Tibial artery (tissue), 4 donors: ENCODE measurements around the gene PPP2R3A.

Experiments used
- DNase-seq, 2 donors: peaks; one replicate each; pipeline ENCODE4 v3.0.0-alpha.2; 2019
- H3K27ac ChIP-seq, 2 donors: fragments of 200-600 bp; sonication (generic) in 1 of 2; 1 replicate in 1 of 2; 2 replicates in 1 of 2; pipeline ENCODE4 v1.5.1; 2018 to 2019; ENCODE audit warnings: mild to moderate bottlenecking in 1 of 2
- H3K27me3 ChIP-seq, 2 donors: fragments of 200-600 bp; sonication (generic) in 1 of 2; one replicate each; pipeline versions ENCODE4 v1.5.1 to v1.6.0; 2016 to 2019
- H3K36me3 ChIP-seq, 3 donors: fragments of 200-600 bp; sonication (generic) in 2 of 3; one replicate each; pipeline ENCODE4 v1.5.1; 2016 to 2019; ENCODE audit warnings: mild to moderate bottlenecking in 2 of 3
- H3K4me1 ChIP-seq, 4 donors: fragments of 200-600 bp; sonication (generic) in 2 of 4; 1 replicate in 3 of 4; 2 replicates in 1 of 4; pipeline ENCODE4 v1.5.1; 2016 to 2019
- H3K4me3 ChIP-seq, 2 donors: fragments of 200-600 bp; sonication (generic) in 1 of 2; 1 replicate in 1 of 2; 2 replicates in 1 of 2; pipeline ENCODE4 v1.5.1; 2018 to 2019; ENCODE audit warnings: mild to moderate bottlenecking in 2 of 2
- H3K9me3 ChIP-seq, 3 donors: fragments of 200-600 bp; sonication (generic) in 1 of 3; one replicate each; pipeline ENCODE4 v1.5.1; 2016 to 2019
- intact Hi-C: fragments of 100-400 bp; cut with DNase I; formaldehyde crosslinking; loops from one replicate; pipeline ENCODE4 v1.15.0; 2023; ENCODE audit warnings: low total_unique reads
- TF ChIP-seq, protein P1 (sequence below), 2 experiments: fragments of 200-600 bp in 1 of 2; fragments of 450-650 bp in 1 of 2; IDR thresholded peaks; one replicate each; pipeline ENCODE4 v1.5.1; 2017 to 2019; ENCODE audit warnings: antibody characterized with exemption in 2 of 2, mild to moderate bottlenecking in 1 of 2, moderate library complexity in 1 of 2

The PPP2R3A gene

DNA sequence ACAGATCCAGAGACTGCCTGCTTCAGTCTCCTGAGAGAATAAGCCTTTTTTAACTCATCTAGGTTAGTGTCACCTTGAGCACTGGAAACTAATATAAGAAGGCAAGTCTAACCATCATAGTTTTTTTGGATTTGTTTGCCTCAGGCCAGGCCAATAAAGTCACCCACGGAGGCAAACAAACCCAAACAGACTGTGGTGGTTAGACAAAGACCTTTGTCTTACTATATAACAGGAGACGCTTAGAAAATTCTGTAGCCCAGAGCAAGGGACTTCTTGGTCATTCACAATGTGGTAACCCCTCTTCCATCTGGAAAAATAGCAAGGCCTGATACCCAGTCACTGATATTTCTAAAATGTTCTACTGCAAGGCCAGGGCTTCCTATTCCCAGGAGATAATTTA lies 45.3 kb upstream of the PPP2R3A start:
- DNase-seq = no peak
- Histone ChIP-seq H3K36me3 (no peaks in the 10 kb centered on the region), H3K4me3 (no peak overlapping the region), H3K9me3 (no peaks in the 10 kb centered on the region), H3K4me1 (peaks cover 0 to 3% (median 0%) of the 10 kb centered on the region in 4 donors), H3K27me3 (no peaks in the 10 kb centered on the region), H3K27ac (no peak overlapping the region)
- TF ChIP-seq, protein P1, sequence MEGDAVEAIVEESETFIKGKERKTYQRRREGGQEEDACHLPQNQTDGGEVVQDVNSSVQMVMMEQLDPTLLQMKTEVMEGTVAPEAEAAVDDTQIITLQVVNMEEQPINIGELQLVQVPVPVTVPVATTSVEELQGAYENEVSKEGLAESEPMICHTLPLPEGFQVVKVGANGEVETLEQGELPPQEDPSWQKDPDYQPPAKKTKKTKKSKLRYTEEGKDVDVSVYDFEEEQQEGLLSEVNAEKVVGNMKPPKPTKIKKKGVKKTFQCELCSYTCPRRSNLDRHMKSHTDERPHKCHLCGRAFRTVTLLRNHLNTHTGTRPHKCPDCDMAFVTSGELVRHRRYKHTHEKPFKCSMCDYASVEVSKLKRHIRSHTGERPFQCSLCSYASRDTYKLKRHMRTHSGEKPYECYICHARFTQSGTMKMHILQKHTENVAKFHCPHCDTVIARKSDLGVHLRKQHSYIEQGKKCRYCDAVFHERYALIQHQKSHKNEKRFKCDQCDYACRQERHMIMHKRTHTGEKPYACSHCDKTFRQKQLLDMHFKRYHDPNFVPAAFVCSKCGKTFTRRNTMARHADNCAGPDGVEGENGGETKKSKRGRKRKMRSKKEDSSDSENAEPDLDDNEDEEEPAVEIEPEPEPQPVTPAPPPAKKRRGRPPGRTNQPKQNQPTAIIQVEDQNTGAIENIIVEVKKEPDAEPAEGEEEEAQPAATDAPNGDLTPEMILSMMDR (IDR thresholded peaks at IDR 0.05) = no peak
- intact Hi-C loops = loop anchor here (5.0 kb wide), 1 partner anchor 127 kb away; no protein-coding TSS in a partner anchor

DNA sequence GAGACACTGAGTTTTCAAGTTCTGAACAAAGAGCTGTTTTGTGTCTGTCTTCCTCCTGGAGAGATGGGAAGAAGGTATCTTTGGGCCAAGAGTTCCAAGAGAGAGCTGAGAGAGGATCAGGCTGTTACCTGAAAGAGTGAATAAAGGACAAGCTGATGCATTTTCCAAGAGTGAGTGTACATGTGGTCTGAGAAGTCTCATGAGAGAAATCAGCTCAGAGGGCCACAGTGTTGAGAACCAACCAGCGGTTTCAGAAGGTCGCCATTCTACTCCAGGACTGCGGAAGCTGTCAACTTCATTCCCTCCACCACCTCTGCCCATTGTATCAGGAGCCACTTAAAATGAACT lies 42.7 kb upstream of the PPP2R3A start:
- Histone ChIP-seq H3K36me3 (no peaks in the 10 kb centered on the region), H3K4me3 (no peak overlapping the region), H3K9me3 (no peaks in the 10 kb centered on the region), H3K27ac (no peak overlapping the region), H3K4me1 (no peaks in the 10 kb centered on the region), H3K27me3 (no peaks in the 10 kb centered on the region)
- no peak for DNase-seq
- intact Hi-C loops = loop anchor here (5.0 kb wide), 1 partner anchor 124 kb away; no protein-coding TSS in a partner anchor
- TF ChIP-seq, protein P1 (IDR thresholded peaks at IDR 0.05) = no peak

DNA sequence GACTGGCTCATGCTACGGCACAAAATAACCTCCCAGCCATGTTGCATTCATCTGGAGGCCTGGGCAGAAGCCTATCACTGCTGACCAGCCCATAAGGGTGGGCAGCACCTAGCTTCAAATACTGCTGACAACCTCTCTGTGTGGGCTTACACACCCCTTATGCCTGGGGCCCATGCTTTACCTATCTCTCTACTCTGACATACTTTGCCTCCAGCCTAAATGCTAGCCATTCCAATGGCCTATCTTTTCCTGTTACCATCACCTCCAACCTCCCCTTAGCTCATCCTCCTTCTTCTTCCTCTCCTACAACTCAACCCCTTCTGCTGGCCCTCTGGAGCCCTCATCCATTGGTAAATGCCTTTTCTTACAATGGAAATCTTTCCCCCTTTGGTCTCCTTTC lies 41.0 kb upstream of the PPP2R3A start:
- TF ChIP-seq, protein P1 (IDR thresholded peaks at IDR 0.05) = no peak
- H3K4me1 ChIP-seq = peaks cover 0 to 6% (median under 1%) of the 10 kb centered on the region in 4 donors
- no peak overlapping the region for H3K27ac ChIP-seq
- no peak overlapping the region for H3K4me3 ChIP-seq
- no peaks in the 10 kb centered on the region for H3K27me3 ChIP-seq
- H3K9me3 ChIP-seq = no peaks in the 10 kb centered on the region
- H3K36me3 ChIP-seq = no peaks in the 10 kb centered on the region
- intact Hi-C loops = loop anchor here (5.0 kb wide), 1 partner anchor 123 kb away; no protein-coding TSS in a partner anchor
- no peak for DNase-seq

DNA sequence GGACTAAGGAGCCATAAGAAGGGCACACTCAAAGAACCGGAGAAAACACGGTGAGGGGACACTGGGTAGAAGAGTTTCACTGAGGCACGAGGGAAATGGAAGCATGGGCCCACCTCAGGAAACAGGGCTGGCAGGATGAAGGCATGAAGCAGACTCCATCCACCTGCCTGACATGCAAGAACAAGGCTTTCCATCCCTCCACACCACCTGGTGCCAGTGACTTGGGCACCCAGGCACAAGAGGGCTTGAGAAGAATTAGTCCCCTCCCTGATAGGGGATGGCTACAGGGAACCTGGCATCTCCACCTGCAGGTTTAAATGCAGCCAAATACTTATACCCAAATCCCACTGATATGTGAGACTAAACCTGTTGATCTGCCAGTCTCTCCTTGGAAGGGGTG lies 38.9 kb upstream of the PPP2R3A start:
- H3K9me3 ChIP-seq = no peaks in the 10 kb centered on the region
- no peak overlapping the region for H3K27ac ChIP-seq
- TF ChIP-seq, protein P1 (IDR thresholded peaks at IDR 0.05) = no peak
- peaks cover 0 to 15% (median 5%) of the 10 kb centered on the region in 4 donors for H3K4me1 ChIP-seq
- no peak overlapping the region for H3K4me3 ChIP-seq
- H3K36me3 ChIP-seq = no peaks in the 10 kb centered on the region
- H3K27me3 ChIP-seq = no peaks in the 10 kb centered on the region
- no peak for DNase-seq
- intact Hi-C loops = no loop called here

DNA sequence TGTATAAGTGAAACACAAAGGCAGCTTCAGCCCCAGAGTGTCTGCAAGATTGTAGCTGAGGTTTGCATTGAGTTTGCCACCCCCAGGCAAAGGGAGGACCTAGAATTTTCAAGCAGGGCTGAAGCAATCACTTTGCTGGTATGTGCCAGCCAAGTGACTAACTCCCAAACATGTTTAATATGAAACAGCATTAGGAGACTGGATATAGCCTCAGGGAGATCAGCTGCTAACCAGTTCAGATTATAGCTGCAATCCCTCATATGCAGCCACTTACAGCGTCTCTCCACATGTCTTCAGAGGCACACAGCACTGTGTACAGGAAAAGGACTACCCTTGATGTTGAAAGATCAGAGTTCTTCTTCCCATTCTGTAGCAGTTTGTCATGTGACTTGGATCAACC lies 38.4 kb upstream of the PPP2R3A start:
- Histone ChIP-seq H3K36me3 (no peaks in the 10 kb centered on the region), H3K9me3 (no peaks in the 10 kb centered on the region), H3K4me3 (no peak overlapping the region), H3K27me3 (no peaks in the 10 kb centered on the region), H3K4me1 (peaks cover 0 to 15% (median 5%) of the 10 kb centered on the region in 4 donors), H3K27ac (no peak overlapping the region)
- intact Hi-C loops = no loop called here
- TF ChIP-seq, protein P1 (IDR thresholded peaks at IDR 0.05) = no peak
- no peak for DNase-seq

DNA sequence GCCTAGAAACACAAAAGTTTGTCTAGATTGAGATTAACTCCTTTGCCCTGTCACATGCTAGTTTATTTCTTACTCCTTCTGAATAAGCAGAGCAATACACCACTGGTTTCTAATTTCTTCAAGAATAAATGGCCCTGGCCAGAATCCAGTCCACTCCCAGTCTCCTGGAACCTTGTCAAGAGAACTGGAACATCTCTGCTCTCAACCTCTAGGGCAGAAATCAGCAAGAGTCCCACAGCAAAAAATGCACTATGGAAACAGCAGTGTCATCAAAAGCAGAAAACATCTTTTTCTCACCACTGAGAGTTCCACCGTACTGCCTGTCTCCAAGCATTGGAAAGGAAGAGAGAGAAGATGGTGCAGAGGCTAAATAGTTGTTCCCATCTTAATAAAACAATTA lies 35.9 kb upstream of the PPP2R3A start:
- no peak overlapping the region for H3K4me3 ChIP-seq
- TF ChIP-seq, protein P1 (IDR thresholded peaks at IDR 0.05) = no peak
- peaks cover 0 to 15% (median 5%) of the 10 kb centered on the region in 4 donors for H3K4me1 ChIP-seq
- intact Hi-C loops = no loop called here
- no peak overlapping the region for H3K27ac ChIP-seq
- H3K27me3 ChIP-seq = no peaks in the 10 kb centered on the region
- no peaks in the 10 kb centered on the region for H3K36me3 ChIP-seq
- no peaks in the 10 kb centered on the region for H3K9me3 ChIP-seq
- peak in 1 of 2 donors; percentile 26 for DNase-seq
